ENCODE measurements around the gene UQCRH.

UQCRH gene

DNA sequence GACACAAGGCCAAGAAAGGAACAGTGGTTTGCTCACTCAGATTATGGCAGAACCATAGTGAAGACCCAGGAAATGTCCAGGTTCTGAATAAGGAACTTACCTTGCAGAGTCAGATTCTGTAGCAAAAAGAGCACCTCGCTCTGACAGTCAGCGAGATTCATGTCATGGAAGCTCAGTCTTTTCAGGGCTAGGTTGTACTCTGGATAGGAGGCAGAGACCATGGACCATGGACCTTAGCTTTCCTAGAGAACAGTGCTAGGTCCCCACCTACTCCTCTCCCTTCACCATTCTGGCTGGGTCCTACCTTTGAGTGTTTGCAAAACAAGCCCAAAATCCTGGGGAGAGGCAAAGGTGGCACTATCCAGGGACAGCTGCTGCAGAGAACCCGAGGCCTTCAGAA is 23.4 kb upstream of the UQCRH start:
- Histone ChIP-seq H3K79me2 (ENCODE audit: control insufficient read depth, insufficient read depth, low read length) (no peaks in the 10 kb centered on the region), H3K27me3 (ENCODE audit: insufficient read depth, low read length, poor library complexity) (no peaks in the 10 kb centered on the region), H4K8ac (ENCODE audit: low read depth, low read length) (no peak overlapping the region), H2BK5ac (ENCODE audit: low read length) (no peak overlapping the region), H3K9ac (ENCODE audit: low read length) (no peak overlapping the region), H3K27ac (ENCODE audit: low read depth, low read length) (no peak overlapping the region), H2BK15ac (replicated peaks; ENCODE audit: low read depth) (no peak overlapping the region), H3K4ac (ENCODE audit: low read depth, low read length) (no peak overlapping the region), H2AK5ac (ENCODE audit: low read length) (no peak overlapping the region), H3K79me1 (ENCODE audit: low read length) (no peaks in the 10 kb centered on the region), H3K36me3 (ENCODE audit: control insufficient read depth, insufficient read depth, low read length) (peaks cover 13% of the 10 kb centered on the region), H3K18ac (ENCODE audit: low read length) (no peak overlapping the region), H3K4me3 (ENCODE audit: low read length) (no peak overlapping the region), H2BK120ac (ENCODE audit: low read depth, low read length) (no peak overlapping the region), H3K4me2 (ENCODE audit: low read length) (no peak overlapping the region), H3K23ac (ENCODE audit: low read length) (no peak overlapping the region), H3K4me1 (ENCODE audit: control insufficient read depth, low read depth, low read length) (no peaks in the 10 kb centered on the region), H4K5ac (ENCODE audit: low read length) (no peak overlapping the region), H3K56ac (ENCODE audit: low read length) (no peak overlapping the region)
- WGBS (ENCODE audit: extremely low coverage, insufficient coverage, low lambda C conversion rate) = no CpG with 5 or more reads among the region's 3 CpGs
- no peak for DNase-seq

DNA sequence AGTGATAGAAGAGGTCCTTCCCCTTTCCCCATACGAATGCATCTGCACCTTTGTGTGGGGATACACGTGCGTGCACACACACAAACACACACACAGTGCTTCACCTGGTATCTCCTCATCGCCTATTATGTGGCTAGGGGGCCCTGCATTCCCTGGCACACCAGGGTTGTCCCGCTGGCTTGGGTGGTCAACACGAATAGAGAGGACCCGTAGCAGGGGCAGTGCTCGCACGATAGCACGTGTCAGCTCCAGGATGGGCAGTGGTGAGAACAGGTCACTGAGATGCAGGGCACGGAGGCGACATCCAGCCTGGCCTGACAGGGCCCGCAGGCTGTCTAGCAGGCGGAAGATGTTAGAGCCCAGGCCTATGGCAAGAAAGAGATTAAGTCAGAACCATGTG is 22.5 kb upstream of the UQCRH start:
- no CpG with 5 or more reads among the region's 14 CpGs for WGBS (ENCODE audit: extremely low coverage, insufficient coverage, low lambda C conversion rate)
- no peaks in the 10 kb centered on the region for H3K79me2 ChIP-seq (ENCODE audit: control insufficient read depth, insufficient read depth, low read length)
- DNase-seq = no peak
- H2BK5ac ChIP-seq (ENCODE audit: low read length) = no peak overlapping the region
- H3K9ac ChIP-seq (ENCODE audit: low read length) = no peak overlapping the region
- no peaks in the 10 kb centered on the region for H3K4me1 ChIP-seq (ENCODE audit: control insufficient read depth, low read depth, low read length)
- H3K18ac ChIP-seq (ENCODE audit: low read length) = no peak overlapping the region
- H3K4ac ChIP-seq (ENCODE audit: low read depth, low read length) = no peak overlapping the region
- H3K27ac ChIP-seq (ENCODE audit: low read depth, low read length) = no peak overlapping the region
- no peak overlapping the region for H4K8ac ChIP-seq (ENCODE audit: low read depth, low read length)
- no peaks in the 10 kb centered on the region for H3K79me1 ChIP-seq (ENCODE audit: low read length)
- H4K5ac ChIP-seq (ENCODE audit: low read length) = no peak overlapping the region
- peaks cover 12% of the 10 kb centered on the region for H3K36me3 ChIP-seq (ENCODE audit: control insufficient read depth, insufficient read depth, low read length)
- H3K4me2 ChIP-seq (ENCODE audit: low read length) = no peak overlapping the region
- no peak overlapping the region for H3K56ac ChIP-seq (ENCODE audit: low read length)
- H2AK5ac ChIP-seq (ENCODE audit: low read length) = no peak overlapping the region
- H3K27me3 ChIP-seq (ENCODE audit: insufficient read depth, low read length, poor library complexity) = no peaks in the 10 kb centered on the region
- no peak overlapping the region for H2BK120ac ChIP-seq (ENCODE audit: low read depth, low read length)
- H3K23ac ChIP-seq (ENCODE audit: low read length) = no peak overlapping the region
- no peak overlapping the region for H3K4me3 ChIP-seq (ENCODE audit: low read length)
- no peak overlapping the region for H2BK15ac ChIP-seq (replicated peaks; ENCODE audit: low read depth)

DNA sequence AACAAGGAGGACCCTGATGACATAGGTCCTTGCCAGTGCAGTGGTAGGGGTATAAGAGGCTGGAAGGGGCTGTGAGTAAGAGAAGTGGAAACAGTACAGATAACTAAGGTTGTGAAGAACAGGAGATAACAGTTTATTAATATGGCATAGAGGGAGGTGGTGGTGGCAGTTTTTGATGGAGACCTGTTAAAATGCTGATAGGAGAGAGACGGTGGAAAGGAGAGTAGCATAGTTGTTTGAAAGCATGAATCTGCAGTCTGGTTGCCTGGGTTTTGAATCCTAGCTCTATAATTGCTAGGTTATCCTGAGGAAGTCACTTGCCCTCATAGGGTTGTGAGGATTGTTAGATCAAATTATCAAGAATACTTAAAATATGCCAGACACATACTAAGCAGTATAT is 19.4 kb upstream of the UQCRH start:
- H2AK5ac ChIP-seq (ENCODE audit: low read length) = no peak overlapping the region
- H3K18ac ChIP-seq (ENCODE audit: low read length) = no peak overlapping the region
- no peak overlapping the region for H3K4me2 ChIP-seq (ENCODE audit: low read length)
- H3K4me1 ChIP-seq (ENCODE audit: control insufficient read depth, low read depth, low read length) = no peaks in the 10 kb centered on the region
- no peak overlapping the region for H3K56ac ChIP-seq (ENCODE audit: low read length)
- no peak overlapping the region for H3K23ac ChIP-seq (ENCODE audit: low read length)
- H3K36me3 ChIP-seq (ENCODE audit: control insufficient read depth, insufficient read depth, low read length) = peaks cover 6% of the 10 kb centered on the region
- WGBS (ENCODE audit: extremely low coverage, insufficient coverage, low lambda C conversion rate) = no CpG with 5 or more reads among the region's 1 CpG
- H3K27ac ChIP-seq (ENCODE audit: low read depth, low read length) = no peak overlapping the region
- no peak overlapping the region for H3K4me3 ChIP-seq (ENCODE audit: low read length)
- H2BK5ac ChIP-seq (ENCODE audit: low read length) = no peak overlapping the region
- no peak overlapping the region for H4K5ac ChIP-seq (ENCODE audit: low read length)
- no peak overlapping the region for H3K4ac ChIP-seq (ENCODE audit: low read depth, low read length)
- no peak overlapping the region for H2BK120ac ChIP-seq (ENCODE audit: low read depth, low read length)
- H2BK15ac ChIP-seq (replicated peaks; ENCODE audit: low read depth) = no peak overlapping the region
- H4K8ac ChIP-seq (ENCODE audit: low read depth, low read length) = no peak overlapping the region
- no peaks in the 10 kb centered on the region for H3K79me1 ChIP-seq (ENCODE audit: low read length)
- no peaks in the 10 kb centered on the region for H3K79me2 ChIP-seq (ENCODE audit: control insufficient read depth, insufficient read depth, low read length)
- H3K9ac ChIP-seq (ENCODE audit: low read length) = no peak overlapping the region
- no peaks in the 10 kb centered on the region for H3K27me3 ChIP-seq (ENCODE audit: insufficient read depth, low read length, poor library complexity)
- no peak for DNase-seq

DNA sequence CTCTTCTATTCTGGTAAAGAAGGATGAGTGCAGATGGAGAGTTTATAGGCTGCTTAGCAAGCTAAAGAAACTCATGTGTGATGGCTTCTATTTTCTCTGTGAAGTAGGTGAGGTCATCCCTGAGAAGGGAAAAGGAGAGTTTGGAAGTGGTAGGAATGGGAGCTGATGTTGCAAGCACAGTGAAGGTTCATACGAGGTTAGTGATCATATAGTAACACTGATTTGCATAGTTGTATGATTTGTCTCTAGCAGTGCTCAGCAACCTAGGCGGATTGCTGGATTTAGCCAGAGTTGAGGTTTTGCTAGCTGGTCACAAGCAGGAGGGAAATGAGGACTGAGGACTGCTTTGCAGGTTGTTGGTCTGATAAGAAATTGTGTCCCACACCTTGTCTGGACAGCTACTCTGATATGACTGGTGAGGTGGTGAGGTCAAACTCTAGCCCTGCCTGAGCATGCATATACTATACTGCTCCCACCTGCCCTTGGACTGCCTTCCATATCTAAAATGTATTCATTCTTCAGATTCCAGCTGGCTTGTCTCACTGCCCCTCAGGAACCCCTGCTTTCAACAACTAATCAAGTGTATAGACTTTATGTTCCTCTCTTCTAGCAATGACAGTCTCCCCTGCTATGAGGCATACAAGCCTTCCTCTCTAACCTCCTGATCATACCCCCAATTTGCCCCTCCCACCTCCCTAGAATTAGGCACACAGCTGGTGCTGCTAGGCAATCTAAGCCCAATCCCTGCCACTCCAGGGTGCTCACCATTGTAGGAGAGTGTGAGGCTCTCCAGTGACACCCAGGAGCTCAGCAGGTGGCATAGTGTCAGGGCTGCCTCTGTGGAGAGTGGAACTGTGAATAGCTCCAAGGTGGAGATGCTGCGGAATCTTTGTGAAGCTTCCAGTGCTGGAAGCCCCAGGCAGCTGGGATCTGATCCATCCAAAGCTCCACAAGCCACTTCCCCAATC is 18.6 kb upstream of the UQCRH start:
- Histone ChIP-seq H3K36me3 (ENCODE audit: control insufficient read depth, insufficient read depth, low read length) (peaks cover 6% of the 10 kb centered on the region), H3K4me3 (ENCODE audit: low read length) (no peak overlapping the region), H3K27me3 (ENCODE audit: insufficient read depth, low read length, poor library complexity) (no peaks in the 10 kb centered on the region), H2BK15ac (replicated peaks; ENCODE audit: low read depth) (no peak overlapping the region), H3K4ac (ENCODE audit: low read depth, low read length) (no peak overlapping the region), H3K79me2 (ENCODE audit: control insufficient read depth, insufficient read depth, low read length) (no peaks in the 10 kb centered on the region), H2BK5ac (ENCODE audit: low read length) (no peak overlapping the region), H3K56ac (ENCODE audit: low read length) (no peak overlapping the region), H4K5ac (ENCODE audit: low read length) (no peak overlapping the region), H3K9ac (ENCODE audit: low read length) (no peak overlapping the region), H3K18ac (ENCODE audit: low read length) (no peak overlapping the region), H3K4me2 (ENCODE audit: low read length) (no peak overlapping the region), H2AK5ac (ENCODE audit: low read length) (no peak overlapping the region), H4K8ac (ENCODE audit: low read depth, low read length) (no peak overlapping the region), H2BK120ac (ENCODE audit: low read depth, low read length) (no peak overlapping the region), H3K27ac (ENCODE audit: low read depth, low read length) (no peak overlapping the region), H3K4me1 (ENCODE audit: control insufficient read depth, low read depth, low read length) (no peaks in the 10 kb centered on the region), H3K23ac (ENCODE audit: low read length) (no peak overlapping the region), H3K79me1 (ENCODE audit: low read length) (no peaks in the 10 kb centered on the region)
- no CpG with 5 or more reads among the region's 3 CpGs for WGBS (ENCODE audit: extremely low coverage, insufficient coverage, low lambda C conversion rate)
- DNase-seq = no peak

DNA sequence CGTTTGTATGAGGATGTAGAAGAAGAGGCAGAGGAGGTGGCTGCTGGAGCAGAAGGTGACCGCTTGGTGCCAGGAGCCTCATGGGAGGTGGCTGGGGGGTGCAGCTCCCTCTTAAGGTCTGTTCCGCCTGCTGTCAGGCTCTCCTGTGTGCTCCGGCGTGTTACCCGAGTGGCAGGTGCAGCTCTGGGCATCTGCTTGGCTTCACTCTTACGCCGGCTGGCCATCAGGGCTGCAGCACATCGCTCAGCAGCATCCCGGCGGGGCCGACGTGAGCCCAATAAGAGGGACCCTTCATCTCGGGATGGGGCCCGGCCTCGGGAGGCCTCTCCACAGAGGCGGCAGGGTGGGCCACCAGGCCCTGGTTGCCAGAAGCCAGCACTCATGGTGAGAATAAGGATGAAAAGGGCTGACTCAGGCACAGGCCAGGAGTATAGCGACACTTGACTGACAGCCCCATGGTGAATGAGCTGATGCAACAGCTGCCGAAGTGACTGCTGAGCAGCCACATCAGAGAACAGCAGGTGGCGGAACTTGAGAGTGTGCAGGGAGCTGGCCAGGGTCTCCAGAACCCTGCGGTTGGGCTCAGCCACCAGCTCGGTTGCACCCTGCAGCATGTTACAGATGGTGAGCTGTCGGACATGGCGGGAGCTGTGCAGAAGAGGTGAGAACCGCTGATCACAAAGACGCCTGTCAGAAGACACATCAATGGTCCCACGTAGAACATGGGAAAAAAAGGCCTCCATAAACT is 17.6 kb upstream of the UQCRH start:
- Histone ChIP-seq H3K23ac (ENCODE audit: low read length) (no peak overlapping the region), H2BK5ac (ENCODE audit: low read length) (no peak overlapping the region), H2BK15ac (replicated peaks; ENCODE audit: low read depth) (no peak overlapping the region), H3K18ac (ENCODE audit: low read length) (no peak overlapping the region), H2AK5ac (ENCODE audit: low read length) (no peak overlapping the region), H4K5ac (ENCODE audit: low read length) (no peak overlapping the region), H3K79me1 (ENCODE audit: low read length) (no peaks in the 10 kb centered on the region), H3K9ac (ENCODE audit: low read length) (no peak overlapping the region), H3K36me3 (ENCODE audit: control insufficient read depth, insufficient read depth, low read length) (peaks cover 5% of the 10 kb centered on the region), H3K27me3 (ENCODE audit: insufficient read depth, low read length, poor library complexity) (no peaks in the 10 kb centered on the region), H4K8ac (ENCODE audit: low read depth, low read length) (no peak overlapping the region), H3K27ac (ENCODE audit: low read depth, low read length) (no peak overlapping the region), H3K56ac (ENCODE audit: low read length) (no peak overlapping the region), H3K4ac (ENCODE audit: low read depth, low read length) (no peak overlapping the region), H3K4me3 (ENCODE audit: low read length) (no peak overlapping the region), H3K4me1 (ENCODE audit: control insufficient read depth, low read depth, low read length) (no peaks in the 10 kb centered on the region), H3K4me2 (ENCODE audit: low read length) (no peak overlapping the region), H3K79me2 (ENCODE audit: control insufficient read depth, insufficient read depth, low read length) (no peaks in the 10 kb centered on the region), H2BK120ac (ENCODE audit: low read depth, low read length) (no peak overlapping the region)
- WGBS (ENCODE audit: extremely low coverage, insufficient coverage, low lambda C conversion rate) = no CpG with 5 or more reads among the region's 27 CpGs
- DNase-seq = peak; percentile 57
